ENCODE data around the gene DMRT2.

DMRT2 gene

GRCh38 chr9:1053282-1053621 lies 3.1 kb downstream of the DMRT2 start:
- no peak for TF ChIP-seq TSHZ2 (CRISPR knock-in tag; IDR thresholded peaks at IDR 0.05)
- TF ChIP-seq ZNF70 (CRISPR knock-in tag; IDR thresholded peaks at IDR 0.05): no peak
- no peak for TF ChIP-seq ZFP3 (CRISPR knock-in tag; IDR thresholded peaks at IDR 0.05)
- no peak for TF ChIP-seq RARB (CRISPR knock-in tag; IDR thresholded peaks at IDR 0.05)
- TF ChIP-seq CREB5 (CRISPR knock-in tag; IDR thresholded peaks at IDR 0.05; ENCODE audit: low read depth): no peak
- no peak for TF ChIP-seq TOX (CRISPR knock-in tag; IDR thresholded peaks at IDR 0.05; ENCODE audit: borderline replicate concordance)
- no peak for TF ChIP-seq BACH2 (CRISPR knock-in tag; IDR thresholded peaks at IDR 0.05; ENCODE audit: borderline replicate concordance)
- TF ChIP-seq ISL1 (CRISPR knock-in tag; IDR thresholded peaks at IDR 0.05): no peak
- TF ChIP-seq GLIS3 (CRISPR knock-in tag; IDR thresholded peaks at IDR 0.05): no peak
- no peak for TF ChIP-seq ZFP30 (CRISPR knock-in tag; IDR thresholded peaks at IDR 0.05)
- TF ChIP-seq ESRRG (CRISPR knock-in tag; IDR thresholded peaks at IDR 0.05): no peak
- TF ChIP-seq POU6F1 (CRISPR knock-in tag; IDR thresholded peaks at IDR 0.05; ENCODE audit: borderline replicate concordance, low read depth): no peak
- TF ChIP-seq ZC3H10 (CRISPR knock-in tag; IDR thresholded peaks at IDR 0.05): no peak
- no peak for TF ChIP-seq PPARA (CRISPR knock-in tag; IDR thresholded peaks at IDR 0.05; ENCODE audit: borderline replicate concordance)
- no peak for TF ChIP-seq ZNF565 (CRISPR knock-in tag; conservative IDR thresholded peaks at IDR 0.05; ENCODE audit: low read depth)
- TF ChIP-seq OSR1 (CRISPR knock-in tag; IDR thresholded peaks at IDR 0.05): no peak
- ATAC-seq: no peak

- TF ChIP-seq ZFP3 (CRISPR knock-in tag; IDR thresholded peaks at IDR 0.05) (no peak), BACH2 (CRISPR knock-in tag; IDR thresholded peaks at IDR 0.05; ENCODE audit: borderline replicate concordance) (no peak)
- no peak for ATAC-seq
Observed at GRCh38 chr9:1053986-1054425, 3.8 kb downstream of the DMRT2 start.

- no peak for ATAC-seq
- TF ChIP-seq SNAI2 (CRISPR knock-in tag; IDR thresholded peaks at IDR 0.05): no peak
- TF ChIP-seq ZC3H10 (CRISPR knock-in tag; IDR thresholded peaks at IDR 0.05): no peak
- no peak for TF ChIP-seq GLIS3 (CRISPR knock-in tag; IDR thresholded peaks at IDR 0.05)
- no peak for TF ChIP-seq BACH2 (CRISPR knock-in tag; IDR thresholded peaks at IDR 0.05; ENCODE audit: borderline replicate concordance)
- no peak for TF ChIP-seq ZNF70 (CRISPR knock-in tag; IDR thresholded peaks at IDR 0.05)
- no peak for TF ChIP-seq CREB5 (CRISPR knock-in tag; IDR thresholded peaks at IDR 0.05; ENCODE audit: low read depth)
- no peak for TF ChIP-seq ZFP30 (CRISPR knock-in tag; IDR thresholded peaks at IDR 0.05)
Observed at GRCh38 chr9:1055166-1055565, 5.0 kb downstream of the DMRT2 start.

GRCh38 chr9:1057910-1058309 lies 7.8 kb downstream of the DMRT2 start:
- ATAC-seq: no peak
- TF ChIP-seq ISL1 (CRISPR knock-in tag; IDR thresholded peaks at IDR 0.05) (no peak), ZNF565 (CRISPR knock-in tag; conservative IDR thresholded peaks at IDR 0.05; ENCODE audit: low read depth) (no peak), TCF4 (CRISPR knock-in tag; IDR thresholded peaks at IDR 0.05; ENCODE audit: borderline replicate concordance) (no peak), TOX (CRISPR knock-in tag; IDR thresholded peaks at IDR 0.05; ENCODE audit: borderline replicate concordance) (no peak), GLIS3 (CRISPR knock-in tag; IDR thresholded peaks at IDR 0.05) (no peak), ZNF70 (CRISPR knock-in tag; IDR thresholded peaks at IDR 0.05) (no peak), PPARA (CRISPR knock-in tag; IDR thresholded peaks at IDR 0.05; ENCODE audit: borderline replicate concordance) (no peak), CSRNP3 (CRISPR knock-in tag; IDR thresholded peaks at IDR 0.05) (no peak), BACH2 (CRISPR knock-in tag; IDR thresholded peaks at IDR 0.05; ENCODE audit: borderline replicate concordance) (no peak), CREB5 (CRISPR knock-in tag; IDR thresholded peaks at IDR 0.05; ENCODE audit: low read depth) (no peak), TSHZ2 (CRISPR knock-in tag; IDR thresholded peaks at IDR 0.05) (no peak), PATZ1 (CRISPR knock-in tag; IDR thresholded peaks at IDR 0.05; ENCODE audit: borderline replicate concordance) (no peak)
